Duodenal mucosa (tissue), 2 donors: ENCODE measurements around the gene STRAP.

Experiments
- H3K27ac ChIP-seq: one replicate; pipeline ENCODE4 v1.7.0; 2013; ENCODE audit warnings: low read depth, low read length
- H3K27me3 ChIP-seq, 2 donors: one replicate each; pipeline ENCODE4 v1.7.0; 2013; ENCODE audit warnings: low read length in 2 of 2, control low read depth in 1 of 2; ENCODE audit not compliant: insufficient read depth in 2 of 2, control insufficient read depth in 1 of 2
- H3K36me3 ChIP-seq, 2 donors: one replicate each; pipeline ENCODE4 v1.7.0; 2013; ENCODE audit warnings: low read length in 2 of 2, control low read depth in 1 of 2; ENCODE audit not compliant: insufficient read depth in 2 of 2, control insufficient read depth in 1 of 2
- H3K4me1 ChIP-seq, 2 donors: one replicate each; pipeline ENCODE4 v1.7.0; 2013; ENCODE audit warnings: low read length in 2 of 2, control low read depth in 1 of 2; ENCODE audit not compliant: insufficient read depth in 2 of 2, control insufficient read depth in 1 of 2
- H3K4me3 ChIP-seq, 2 donors: one replicate each; pipeline ENCODE4 v1.7.0; 2013; ENCODE audit warnings: low read length in 2 of 2, low read depth in 1 of 2
- H3K9ac ChIP-seq, 2 donors: one replicate each; pipeline ENCODE4 v1.7.0; 2013; ENCODE audit warnings: low read length in 2 of 2, low read depth in 1 of 2
- H3K9me3 ChIP-seq, 2 donors: one replicate each; pipeline ENCODE4 v1.7.0; 2013; ENCODE audit warnings: low read length in 2 of 2, control low read depth in 1 of 2; ENCODE audit not compliant: control insufficient read depth in 1 of 2

Gene STRAP

GRCh38 chr12:15852383-15852782 is 29.8 kb upstream of the STRAP start:
- H3K9ac ChIP-seq = no peak overlapping the region

GRCh38 chr12:15853877-15854276 is 28.3 kb upstream of the STRAP start:
- Histone ChIP-seq H3K36me3 (no peaks in the 10 kb centered on the region), H3K4me1 (no peaks in the 10 kb centered on the region), H3K4me3 (no peak overlapping the region), H3K9ac (no peak overlapping the region), H3K9me3 (no peaks in the 10 kb centered on the region), H3K27me3 (no peaks in the 10 kb centered on the region), H3K27ac (no peak overlapping the region)

More at GRCh38 chr12:15852383-15852782, 29.8 kb upstream of the STRAP start:
- Histone ChIP-seq H3K4me1 (no peaks in the 10 kb centered on the region), H3K4me3 (no peak overlapping the region), H3K27ac (no peak overlapping the region), H3K27me3 (no peaks in the 10 kb centered on the region), H3K36me3 (no peaks in the 10 kb centered on the region), H3K9me3 (no peaks in the 10 kb centered on the region)

- Histone ChIP-seq H3K4me3 (no peak overlapping the region), H3K27ac (no peak overlapping the region), H3K9me3 (no peaks in the 10 kb centered on the region), H3K9ac (no peak overlapping the region), H3K4me1 (no peaks in the 10 kb centered on the region), H3K36me3 (no peaks in the 10 kb centered on the region), H3K27me3 (no peaks in the 10 kb centered on the region)
These were observed 27.3 kb upstream of the STRAP start for GRCh38 chr12:15854916-15855315.

GRCh38 chr12:15855646-15856045 is 26.5 kb upstream of the STRAP start:
- Histone ChIP-seq H3K4me1 (no peaks in the 10 kb centered on the region), H3K27ac (no peak overlapping the region), H3K9ac (no peak overlapping the region), H3K4me3 (no peak overlapping the region), H3K36me3 (no peaks in the 10 kb centered on the region), H3K27me3 (no peaks in the 10 kb centered on the region), H3K9me3 (no peaks in the 10 kb centered on the region)

GRCh38 chr12:15856097-15856982 is 25.8 kb upstream of the STRAP start:
- no peaks in the 10 kb centered on the region for H3K27me3 ChIP-seq
- no peaks in the 10 kb centered on the region for H3K9me3 ChIP-seq
- H3K36me3 ChIP-seq = no peaks in the 10 kb centered on the region
- H3K4me3 ChIP-seq = no peak overlapping the region
- H3K4me1 ChIP-seq = peaks cover 0 to under 1% of the 10 kb centered on the region in 2 donors
- no peak overlapping the region for H3K9ac ChIP-seq
- no peak overlapping the region for H3K27ac ChIP-seq

GRCh38 chr12:15858353-15858752 is 23.8 kb upstream of the STRAP start:
- Histone ChIP-seq H3K9ac (no peak overlapping the region), H3K4me1 (peaks cover 0 to 4% of the 10 kb centered on the region in 2 donors), H3K27me3 (no peaks in the 10 kb centered on the region), H3K9me3 (no peaks in the 10 kb centered on the region), H3K4me3 (no peak overlapping the region), H3K27ac (no peak overlapping the region), H3K36me3 (no peaks in the 10 kb centered on the region)

- H3K27me3 ChIP-seq = no peaks in the 10 kb centered on the region
- H3K36me3 ChIP-seq = no peaks in the 10 kb centered on the region
- H3K4me1 ChIP-seq = peaks cover 0 to 4% of the 10 kb centered on the region in 2 donors
- H3K9me3 ChIP-seq = no peaks in the 10 kb centered on the region
- H3K4me3 ChIP-seq = no peak overlapping the region
- no peak overlapping the region for H3K9ac ChIP-seq
- H3K27ac ChIP-seq = no peak overlapping the region
These were observed 23.1 kb upstream of the STRAP start for GRCh38 chr12:15859116-15859515.

GRCh38 chr12:15861404-15861803 is 20.8 kb upstream of the STRAP start:
- Histone ChIP-seq H3K27me3 (no peaks in the 10 kb centered on the region), H3K36me3 (no peaks in the 10 kb centered on the region), H3K9me3 (no peaks in the 10 kb centered on the region), H3K4me3 (no peak overlapping the region), H3K9ac (no peak overlapping the region), H3K27ac (no peak overlapping the region), H3K4me1 (peaks cover 0 to 4% of the 10 kb centered on the region in 2 donors)

GRCh38 chr12:15862840-15863239 is 19.3 kb upstream of the STRAP start:
- Histone ChIP-seq H3K36me3 (no peaks in the 10 kb centered on the region), H3K27ac (no peak overlapping the region), H3K27me3 (no peaks in the 10 kb centered on the region), H3K9me3 (no peaks in the 10 kb centered on the region), H3K4me3 (no peak overlapping the region), H3K4me1 (peaks cover 0 to 4% of the 10 kb centered on the region in 2 donors), H3K9ac (no peak overlapping the region)

GRCh38 chr12:15863372-15863771 is 18.8 kb upstream of the STRAP start:
- Histone ChIP-seq H3K9ac (no peak overlapping the region), H3K27me3 (no peaks in the 10 kb centered on the region), H3K4me3 (no peak overlapping the region), H3K9me3 (no peaks in the 10 kb centered on the region), H3K36me3 (no peaks in the 10 kb centered on the region), H3K4me1 (peaks cover 0 to 4% of the 10 kb centered on the region in 2 donors), H3K27ac (no peak overlapping the region)
